ENCODE data around the gene JPH4. TPM values are rescaled to one million over a fixed set of nuclear protein-coding genes. Genes with fewer than 3 reads are reported as not detected.
A peak's percentile ranks its signal among the peaks of the same experiment; 100 is the strongest.
"Not testable (repeated sequence)": the region's sequence is repeated elsewhere in the genome, so short reads cannot be mapped to it uniquely, and the experiment has no call there.

Gene JPH4
- total RNA-seq, 1 donor from 2014 or later = 1.1 TPM

DNA sequence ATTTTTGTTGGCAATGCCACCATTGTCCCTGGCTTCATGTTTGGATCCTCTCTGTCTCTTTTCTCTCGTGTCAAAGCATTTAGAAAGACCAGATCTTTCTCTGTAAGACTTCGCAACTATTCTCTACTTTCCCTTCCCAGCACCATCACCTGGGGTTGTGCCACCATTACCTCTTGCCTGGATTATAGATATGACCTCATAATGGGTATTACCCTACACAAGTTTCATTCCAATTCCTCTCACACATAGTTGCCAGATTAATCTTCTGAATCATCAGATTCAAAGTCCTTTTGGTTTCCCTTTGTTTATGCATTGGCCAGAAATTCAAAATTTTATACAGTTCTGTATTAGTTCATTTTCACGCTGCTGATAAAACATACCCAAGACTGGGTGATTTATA is 30.4 kb upstream of the JPH4 start:
- DNase-seq (ENCODE audit: low spot score) = no peak

DNA sequence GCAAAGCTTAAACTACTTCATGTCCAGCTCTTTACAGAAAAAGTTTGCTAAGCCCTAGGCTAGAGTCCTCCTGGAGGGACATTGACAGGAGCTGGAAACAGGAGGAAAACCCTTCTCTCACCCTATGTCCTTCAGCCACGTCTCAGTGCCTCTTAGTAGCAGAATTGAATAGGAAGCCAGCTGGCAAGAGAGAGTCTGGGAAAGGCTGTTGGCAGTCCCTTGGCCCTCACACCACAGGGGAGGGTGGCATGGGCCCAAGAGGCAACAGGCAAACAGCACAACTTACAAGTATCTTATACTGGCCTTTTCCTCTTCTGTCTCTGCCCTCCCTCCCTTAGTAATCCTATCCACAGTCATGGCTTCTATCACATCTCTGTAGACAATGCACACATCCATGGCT is 29.9 kb upstream of the JPH4 start:
- no peak for DNase-seq (ENCODE audit: low spot score)

GRCh38 chr14:23605931-23606585 is 27.5 kb upstream of the JPH4 start:
- DNase-seq (ENCODE audit: low spot score) = no peak

GRCh38 chr14:23604675-23605170 is 26.1 kb upstream of the JPH4 start:
- no peak for DNase-seq (ENCODE audit: low spot score)

DNA sequence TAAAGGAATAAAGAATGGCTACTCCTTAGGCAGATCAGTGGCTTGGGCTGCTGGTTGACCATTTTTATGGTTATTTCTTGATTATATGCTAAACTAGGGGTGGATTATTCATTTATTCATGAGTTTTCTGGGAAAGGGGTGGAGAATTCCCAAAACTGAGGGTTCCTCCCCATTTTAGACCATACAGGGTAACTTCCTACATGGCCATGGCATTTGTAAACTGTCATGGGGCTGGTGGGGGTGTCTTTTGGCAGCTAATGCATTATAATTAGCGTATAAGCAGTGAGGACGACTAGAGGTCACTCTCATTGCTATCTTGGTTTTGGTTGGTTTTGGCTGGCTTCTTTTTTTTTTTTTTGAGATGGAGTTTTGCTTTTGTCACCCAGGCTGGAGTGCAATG is 25.6 kb upstream of the JPH4 start:
- DNase-seq (ENCODE audit: low spot score) = no peak

DNA sequence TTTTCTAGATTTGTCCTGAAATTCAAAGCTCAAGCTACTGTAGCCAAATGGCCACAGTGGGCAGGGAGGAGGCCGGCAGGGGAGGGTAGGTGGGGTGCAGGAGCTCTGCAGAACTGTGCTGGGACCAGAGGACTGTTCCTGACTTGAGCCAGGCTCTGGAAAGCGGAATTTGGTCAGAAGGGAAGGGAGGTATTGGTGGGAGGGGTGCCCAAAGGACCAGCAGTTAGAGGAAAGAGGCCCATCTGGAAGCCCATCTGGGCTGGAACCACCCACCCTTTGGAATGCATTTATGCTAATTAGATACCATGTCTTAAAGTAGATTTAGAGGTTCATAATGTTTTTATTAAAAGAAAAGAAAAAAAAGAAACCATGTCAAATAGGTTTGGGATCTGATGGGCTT is 24.5 kb upstream of the JPH4 start:
- DNase-seq (ENCODE audit: low spot score) = no peak

DNA sequence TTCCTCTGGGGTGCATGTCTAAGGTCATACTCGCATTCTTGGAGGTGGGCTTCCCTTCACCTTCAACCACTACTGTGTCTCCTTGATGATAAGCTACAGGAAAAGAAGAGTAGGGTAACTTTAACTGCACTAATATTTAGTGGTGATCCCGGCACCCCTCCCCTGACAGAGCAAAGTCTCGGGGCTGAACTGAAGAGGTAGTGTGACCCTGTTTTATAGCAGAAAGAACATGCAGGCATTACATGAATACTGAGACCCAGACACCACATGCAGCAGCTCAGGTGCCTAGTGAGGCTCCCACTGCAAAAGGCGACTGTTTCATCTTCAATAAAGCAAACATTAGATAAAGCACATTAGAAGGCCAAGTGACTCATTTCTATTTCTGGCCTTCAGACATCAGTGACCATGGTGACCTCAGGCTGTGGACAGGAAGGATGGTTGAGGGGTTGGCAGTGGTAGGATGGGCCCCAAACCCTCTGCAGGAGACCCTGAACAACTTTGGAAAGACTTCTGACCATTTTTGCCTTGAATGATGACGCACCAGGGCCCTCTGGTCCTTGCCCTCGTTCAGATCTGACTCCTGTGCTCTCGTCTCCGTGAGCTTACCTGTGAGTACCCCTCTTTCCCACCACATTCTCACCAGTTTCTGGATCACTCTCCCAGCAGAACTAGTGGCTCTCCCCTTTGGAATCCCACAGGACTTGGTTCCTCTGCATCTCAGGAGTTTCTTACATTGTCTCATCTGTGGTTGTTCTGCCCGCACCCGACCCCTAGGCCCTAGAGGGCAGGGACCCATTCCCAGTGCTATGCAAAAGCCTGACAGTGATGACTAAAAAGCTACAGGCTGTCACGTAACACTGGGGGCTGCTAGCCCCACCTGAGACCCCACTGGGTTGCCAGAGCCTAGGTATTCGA is 23.8 kb upstream of the JPH4 start:
- no peak for DNase-seq (ENCODE audit: low spot score)

GRCh38 chr14:23601845-23602180 is 23.2 kb upstream of the JPH4 start:
- no peak for DNase-seq (ENCODE audit: low spot score)

DNA sequence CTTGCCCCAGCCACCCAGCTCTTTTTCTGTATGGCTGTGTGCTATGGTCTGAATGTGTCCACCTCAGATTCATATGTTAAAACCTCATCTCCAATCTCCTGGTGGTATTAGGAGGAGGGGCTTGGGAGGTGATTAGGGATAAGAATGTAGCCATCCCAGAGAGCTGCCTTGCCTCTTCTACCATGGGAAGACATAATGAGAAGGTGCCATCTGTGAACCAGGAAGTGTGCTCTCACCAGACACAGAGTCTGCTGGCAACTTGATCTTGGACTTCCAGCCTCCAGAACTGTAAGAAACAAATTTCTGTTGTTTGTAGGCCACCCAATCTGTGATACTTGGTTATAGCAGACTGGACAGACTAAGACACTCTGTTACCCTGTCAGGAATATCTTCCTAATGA is 22.8 kb upstream of the JPH4 start:
- DNase-seq (ENCODE audit: low spot score) = no peak

DNA sequence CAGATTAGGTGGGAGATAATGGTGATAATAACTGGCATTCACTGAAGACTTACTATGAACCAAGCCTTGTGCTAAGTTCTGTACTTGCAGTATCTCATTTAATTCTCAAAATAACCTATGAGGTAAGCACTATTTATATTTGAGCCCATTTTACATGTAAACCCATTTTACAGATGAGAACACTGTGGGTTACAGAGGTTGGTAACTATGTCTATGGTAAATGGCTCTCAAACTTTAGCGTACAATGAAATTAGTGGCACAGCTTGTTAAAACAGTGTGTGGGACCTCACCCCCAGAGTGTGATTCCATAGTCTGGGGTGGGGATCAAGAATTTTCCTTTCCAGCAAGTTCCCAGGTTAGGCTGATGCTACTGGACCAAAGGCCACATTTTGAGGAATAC is 22.2 kb upstream of the JPH4 start:
- DNase-seq (ENCODE audit: low spot score) = no peak

- DNase-seq (ENCODE audit: low spot score) = no peak
Measured at GRCh38 chr14:23600322-23600707, 21.7 kb upstream of the JPH4 start.

DNA sequence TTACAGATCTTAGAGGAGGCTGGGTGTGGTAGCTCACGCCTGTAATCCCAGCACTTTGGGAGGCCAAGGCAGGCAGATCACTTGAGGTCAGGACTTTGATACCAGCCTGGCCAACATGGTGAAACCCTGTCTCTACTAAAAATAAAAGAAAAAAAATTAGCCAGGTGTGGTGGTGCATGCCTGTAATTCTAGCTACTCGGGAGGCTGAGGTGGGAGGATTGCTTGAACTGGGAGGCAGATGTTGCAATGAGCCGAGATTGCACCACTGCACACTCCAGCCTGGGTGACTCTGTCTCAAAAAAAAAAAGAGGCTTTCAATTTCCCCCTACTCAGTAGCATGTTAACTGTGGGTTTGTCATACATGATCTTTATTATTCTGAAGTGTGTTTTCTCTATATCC is 15.6 kb upstream of the JPH4 start:
- not testable (repeated sequence) for DNase-seq (ENCODE audit: low spot score)

DNA sequence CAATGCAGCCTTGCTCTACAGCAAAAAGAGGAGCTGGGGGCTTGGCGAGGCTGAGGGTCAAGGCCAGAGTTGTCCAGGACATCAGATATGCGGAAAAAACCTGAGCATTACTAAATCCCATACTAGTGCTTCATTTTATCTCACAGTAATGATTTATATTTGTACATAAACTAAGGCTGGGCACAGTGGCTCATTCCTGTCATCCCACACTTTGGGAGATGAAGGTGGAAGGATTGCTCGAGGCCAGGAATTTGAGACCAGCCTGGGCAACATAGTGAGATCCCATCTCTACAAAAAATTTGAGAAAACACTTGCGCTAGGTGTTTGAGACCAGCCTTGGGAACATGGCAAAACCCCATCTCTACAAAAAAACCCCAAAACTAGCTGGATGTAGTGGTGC is 11.6 kb upstream of the JPH4 start:
- peak; percentile 39 for DNase-seq (ENCODE audit: low spot score)

GRCh38 chr14:23589606-23590005 is 11.0 kb upstream of the JPH4 start:
- no peak for DNase-seq (ENCODE audit: low spot score)

- DNase-seq (ENCODE audit: low spot score) = peak; percentile 91
Measured at GRCh38 chr14:23588884-23589598, 10.5 kb upstream of the JPH4 start.

DNA sequence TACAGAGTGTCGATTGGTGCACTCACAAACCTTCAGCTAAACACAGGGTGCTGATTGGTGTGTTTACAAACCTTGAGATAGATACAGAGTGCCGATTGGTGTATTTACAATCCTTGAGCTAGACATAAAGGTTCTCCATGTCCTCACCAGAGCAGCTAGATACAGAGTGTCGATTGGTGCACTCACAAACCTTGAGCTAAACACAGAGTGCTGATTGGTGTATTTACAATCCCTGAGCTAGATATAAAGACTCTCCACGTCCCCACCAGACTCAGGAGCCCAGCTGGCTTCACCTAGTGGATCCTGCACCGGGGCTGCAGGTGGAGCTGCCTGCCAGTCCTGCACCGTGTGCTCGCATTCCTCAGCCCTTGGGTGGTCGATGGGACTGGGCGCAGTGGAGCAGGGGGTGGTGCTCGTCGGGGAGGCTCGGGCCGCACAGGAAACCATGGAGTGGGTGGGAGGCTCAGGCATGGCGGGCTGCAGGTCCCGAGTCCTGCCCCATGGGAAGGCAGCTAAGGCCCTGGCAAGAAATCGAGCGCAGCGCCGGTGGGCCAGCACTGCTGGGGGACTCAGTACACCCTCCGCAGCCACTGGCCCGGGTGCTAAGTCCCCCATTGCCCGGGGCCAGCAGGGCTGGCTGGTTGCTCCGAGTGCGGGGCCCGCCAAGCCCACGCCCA is 6.1 kb upstream of the JPH4 start:
- DNase-seq (ENCODE audit: low spot score) = not testable (repeated sequence)

DNA sequence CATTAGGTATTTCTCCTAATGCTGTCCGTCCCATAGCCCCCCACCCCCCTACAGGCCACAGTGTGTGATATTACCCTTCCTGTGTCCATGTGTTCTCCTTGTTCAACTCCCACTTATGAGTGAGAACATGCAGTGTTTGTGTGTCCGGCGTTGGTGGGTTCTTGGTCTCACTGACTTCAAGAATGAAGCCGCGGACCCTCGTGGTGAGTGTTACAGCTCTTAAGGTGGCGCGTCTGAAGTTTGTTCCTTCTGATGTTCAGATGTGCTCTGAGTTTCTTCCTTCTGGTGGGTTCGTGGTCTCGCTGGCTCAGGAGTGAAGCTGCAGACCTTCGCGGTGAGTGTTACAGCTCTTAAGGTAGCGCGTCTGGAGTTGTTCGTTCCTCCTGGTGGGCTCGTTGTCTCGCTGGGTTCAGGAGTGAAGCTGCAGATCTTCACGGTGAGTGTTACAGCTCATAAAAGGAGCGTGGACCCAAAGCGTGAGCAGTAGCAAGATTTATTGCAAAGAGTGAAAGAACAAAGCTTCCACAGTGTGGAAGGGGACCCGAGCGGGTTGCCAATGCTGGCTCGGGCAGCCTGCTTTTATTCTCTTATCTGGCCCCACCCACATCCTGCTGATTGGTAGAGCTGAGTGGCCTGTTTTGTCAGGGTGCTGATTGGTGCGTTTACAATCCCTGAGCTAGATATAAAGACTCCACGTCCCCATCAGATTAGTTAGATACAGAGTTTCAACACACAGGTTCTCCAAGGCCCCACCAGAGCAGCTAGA is 5.4 kb upstream of the JPH4 start:
- peak; percentile 33 for DNase-seq (ENCODE audit: low spot score)

DNA sequence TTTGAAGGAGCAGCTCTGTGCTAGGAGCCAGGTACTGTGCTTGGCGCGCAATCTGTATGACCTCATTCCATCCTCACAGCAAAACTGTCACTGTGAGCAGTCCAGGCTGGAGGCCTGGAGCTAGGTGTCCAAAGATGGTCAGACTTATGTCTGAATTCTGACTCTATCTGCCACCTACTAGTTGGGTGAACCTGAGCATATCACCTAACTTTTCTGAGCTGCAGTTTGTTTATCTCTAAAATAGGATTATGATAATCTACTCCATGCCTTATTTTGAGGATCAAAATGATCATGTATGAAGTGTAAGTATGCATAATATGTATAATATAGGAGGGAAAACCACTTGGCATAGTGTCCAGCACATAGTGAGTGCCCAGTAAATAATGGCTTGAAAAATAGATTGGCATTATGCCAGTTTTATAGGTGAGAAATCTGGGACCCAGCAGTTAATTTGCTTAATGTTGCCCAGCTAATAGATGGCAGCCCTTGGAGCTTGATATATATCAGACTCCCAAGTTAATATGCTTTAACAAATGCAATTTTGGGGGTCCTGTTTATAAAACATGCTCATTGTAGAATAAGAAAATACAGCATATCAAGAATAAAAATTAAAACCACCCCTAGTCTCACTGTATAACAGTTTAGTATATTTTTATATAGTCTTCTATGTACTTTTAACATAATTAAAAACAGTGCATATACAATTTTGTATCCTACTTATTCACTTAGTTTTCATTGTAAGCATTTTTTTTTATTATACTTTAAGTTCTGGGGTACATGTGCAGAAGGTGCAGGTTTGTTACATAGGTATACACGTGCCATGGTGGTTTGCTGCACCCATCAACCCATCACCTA is 4.5 kb upstream of the JPH4 start:
- peak; percentile 1 for DNase-seq (ENCODE audit: low spot score)

GRCh38 chr14:23580948-23581281 is 2.3 kb upstream of the JPH4 start:
- DNase-seq (ENCODE audit: low spot score) = peak; percentile 85

Data from mesenteric fat pad (tissue), 1 donor.